ENCODE measurements around the gene FDXR.

The FDXR gene

DNA sequence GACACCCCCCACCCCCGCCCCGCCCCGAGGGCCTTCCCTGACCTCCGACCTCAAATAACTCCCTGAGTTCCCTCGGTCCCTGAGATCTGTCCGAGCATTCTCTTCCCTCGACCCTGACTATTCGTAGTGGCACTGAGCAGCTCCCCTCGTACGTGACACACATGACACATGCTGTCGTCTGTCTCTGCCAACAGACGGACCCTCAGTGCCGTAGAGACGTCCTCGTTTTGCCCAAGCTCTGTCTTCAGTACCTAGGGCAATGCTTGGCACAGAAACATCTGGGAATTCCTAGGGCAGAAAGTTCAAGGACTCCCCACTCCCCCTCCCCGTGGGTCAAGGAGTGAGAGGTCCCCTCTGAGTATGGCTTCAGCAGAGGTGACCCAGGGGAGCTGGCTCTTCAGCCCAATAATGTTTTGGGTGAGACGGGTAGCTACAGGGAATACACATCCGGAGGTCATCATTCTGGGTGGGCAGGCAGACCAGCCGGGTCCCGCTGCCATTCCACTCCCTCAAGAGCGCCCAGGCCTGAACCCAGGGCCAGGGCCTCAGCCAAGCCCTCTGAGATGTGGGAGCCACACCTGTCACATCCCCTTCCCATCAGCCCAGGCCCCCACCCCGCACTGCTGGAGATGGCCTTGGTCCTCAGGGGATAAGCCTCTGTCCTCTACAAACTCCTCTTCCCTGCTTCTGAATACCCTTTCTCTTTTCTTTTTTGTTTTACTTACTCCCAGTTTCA, 21.3 kb upstream of the FDXR start:
- no peak for TF ChIP-seq CTCF (IDR thresholded peaks at IDR 0.05; ENCODE audit: insufficient read depth, low read depth, low read length, missing control alignments)
- DNase-seq (ENCODE audit: low read depth), result no peak
- no peak overlapping the region for H3K4me3 ChIP-seq (ENCODE audit: low read length)

- DNase-seq (ENCODE audit: low read depth), result no peak
- TF ChIP-seq CTCF (IDR thresholded peaks at IDR 0.05; ENCODE audit: insufficient read depth, low read depth, low read length, missing control alignments), result no peak
- H3K4me3 ChIP-seq (ENCODE audit: low read length), result peak within 1 kb of the TSS; percentile 34
Observed at GRCh38 chr17:74892974-74893911, 20.4 kb upstream of the FDXR start, which contains the start of gene FADS6. Gene FADS6 (minus strand): TSS chr17:74893633. CDS start chr17:74893595, 38 bp downstream.

DNA sequence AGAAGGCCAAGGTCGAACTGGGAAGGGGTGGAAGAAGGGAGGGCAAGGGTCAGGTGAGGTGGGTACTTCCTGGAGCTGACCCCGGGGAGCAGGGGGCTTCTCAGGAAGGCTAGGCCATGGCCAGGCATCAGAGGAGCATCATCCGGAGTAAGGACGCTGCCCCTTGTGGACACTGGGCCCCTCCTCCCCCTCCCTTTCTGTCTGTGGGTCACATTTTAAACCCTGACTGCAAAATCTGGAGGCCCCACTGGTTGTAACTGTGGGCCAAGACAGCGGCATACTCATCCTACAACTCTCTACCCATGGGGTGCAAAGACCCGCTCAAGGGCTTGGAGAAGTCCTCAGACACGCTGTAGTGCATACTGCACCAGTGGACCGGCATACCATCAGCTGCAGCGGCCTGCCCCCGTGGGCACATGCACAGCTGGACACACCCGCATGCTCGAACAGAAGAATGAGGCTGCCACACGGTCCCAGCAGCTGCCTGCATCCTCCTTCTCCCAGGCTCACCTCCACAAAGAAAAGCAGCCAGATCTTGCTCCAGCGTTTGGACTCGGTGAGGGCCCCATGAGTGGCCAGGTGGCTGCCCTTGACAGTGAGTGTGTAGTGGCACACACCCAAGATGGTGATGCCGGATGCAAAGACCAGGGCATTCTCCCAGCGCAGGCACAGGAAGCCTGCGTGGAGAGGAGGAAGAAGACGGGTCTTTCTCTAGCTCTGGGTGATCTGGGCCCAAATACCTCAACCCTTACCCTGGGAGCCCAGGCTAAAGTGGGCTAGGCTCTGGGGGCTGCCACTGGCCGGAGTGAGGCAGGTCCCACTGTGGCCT, 19.4 kb upstream of the FDXR start:
- TF ChIP-seq CTCF (IDR thresholded peaks at IDR 0.05; ENCODE audit: insufficient read depth, low read depth, low read length, missing control alignments), result no peak
- no peak overlapping the region for H3K4me3 ChIP-seq (ENCODE audit: low read length)
- no peak for DNase-seq (ENCODE audit: low read depth)

DNA sequence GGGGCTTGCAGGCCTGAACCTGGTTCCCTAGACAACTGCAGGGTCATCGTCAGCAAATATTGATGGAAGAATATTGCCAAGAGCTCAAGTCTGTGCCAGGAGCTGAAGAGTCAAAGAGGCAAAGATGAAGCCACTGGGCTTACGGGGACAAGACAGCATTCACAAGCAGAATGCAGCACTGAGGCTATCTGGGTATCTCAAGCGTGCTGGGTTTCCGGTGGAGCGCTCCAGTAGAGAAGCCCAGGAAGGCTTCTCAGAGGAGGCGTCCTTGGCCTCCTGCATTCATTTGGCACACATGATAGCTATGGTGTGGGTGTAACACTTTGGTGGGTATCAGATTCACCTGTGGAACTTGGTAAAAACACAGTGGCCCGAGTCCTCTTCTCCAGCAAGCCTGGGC, 17.8 kb upstream of the FDXR start:
- no peak for DNase-seq (ENCODE audit: low read depth)
- no peak for TF ChIP-seq CTCF (IDR thresholded peaks at IDR 0.05; ENCODE audit: insufficient read depth, low read depth, low read length, missing control alignments)

DNA sequence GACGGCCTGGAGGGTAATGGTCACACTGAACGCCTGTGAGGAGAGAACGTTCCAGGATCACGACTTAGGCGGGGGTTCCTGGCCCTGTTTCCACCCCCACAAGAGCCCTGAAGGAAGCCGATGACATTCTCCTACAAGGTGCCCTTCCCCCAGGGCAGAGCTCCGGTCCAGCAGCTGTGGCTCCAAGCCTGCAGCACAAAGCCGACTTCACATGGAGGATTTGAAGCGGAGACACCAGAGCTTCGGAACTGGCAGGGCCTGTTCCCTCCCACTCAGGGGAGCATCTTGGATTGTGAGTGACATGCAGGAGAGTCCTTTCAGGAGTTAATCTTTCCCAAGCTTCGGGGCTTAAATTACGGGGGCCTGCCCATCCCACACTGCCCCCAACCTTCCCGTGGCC, 15.7 kb upstream of the FDXR start:
- no peak overlapping the region for H3K4me3 ChIP-seq (ENCODE audit: low read length)
- no peak for TF ChIP-seq CTCF (IDR thresholded peaks at IDR 0.05; ENCODE audit: insufficient read depth, low read depth, low read length, missing control alignments)
- DNase-seq (ENCODE audit: low read depth), result no peak

More for the DNA sequence above, 17.8 kb upstream of the FDXR start:
- no peak overlapping the region for H3K4me3 ChIP-seq (ENCODE audit: low read length)

- no peak overlapping the region for H3K4me3 ChIP-seq (ENCODE audit: low read length)
- DNase-seq (ENCODE audit: low read depth), result peak; percentile 39
- TF ChIP-seq CTCF (IDR thresholded peaks at IDR 0.05; ENCODE audit: insufficient read depth, low read depth, low read length, missing control alignments), result no peak
Observed at GRCh38 chr17:74883241-74883745, 10.5 kb upstream of the FDXR start.
